ENCODE data around the gene GDF7. TPM values are rescaled to one million over a fixed set of nuclear protein-coding genes. Genes with fewer than 3 reads are reported as not detected.

GDF7 gene
- total and polyA plus RNA-seq, 4 experiments from 2014 or later: 0.04 to 0.26 (median 0.21) TPM

- Mint-ChIP-seq H3K36me3 (peaks cover 0 to 14% of the 10 kb centered on the region in 2 donors), H3K9me3 (peaks cover 0 to 3% (median 0%) of the 10 kb centered on the region in 8 donors), H3K27ac (peak overlapping the region; percentile 66 to 98 (median 96)), H3K4me3 (peak overlapping the region; percentile 87 to 93 (median 90)), H3K27me3 (no peaks in the 10 kb centered on the region), H3K4me1 (peaks cover 22 to 42% (median 36%) of the 10 kb centered on the region in 4 donors)
- H3K9me3 ChIP-seq (ENCODE audit: control insufficient read depth in 1 of 2, low read length in 2 of 2): no peaks in the 10 kb centered on the region
- H3K36me3 ChIP-seq (ENCODE audit: insufficient read depth, low read length): no peaks in the 10 kb centered on the region
- POLR2A ChIA-PET (ENCODE audit: partially characterized antibody): interaction anchor here (1.6 to 3.3 kb wide), 10 partner anchors 8 to 298 kb away, joined by 5 to 70 read pairs (median 10); partner anchors contain the start of genes LDAH, PUM2 and RHOB
- H3K4me3 ChIP-seq (ENCODE audit: low read length in 2 of 2): peak overlapping the region; percentile 50 to 87
- peaks cover 20% of the 10 kb centered on the region for H3K4me1 ChIP-seq (ENCODE audit: insufficient read depth, low read length)
- CTCF ChIA-PET (ENCODE audit: partially characterized antibody): interaction anchor here (1.1 to 5.2 kb wide), 10 partner anchors 7 to 323 kb away, joined by 5 to 76 read pairs (median 14); partner anchors contain the start of gene RHOB
- intact Hi-C loops (cut with micrococcal nuclease): loop anchor here (2.0 to 10.0 kb wide), 6 partner anchors 172 to 1303 kb away; partner anchors contain the start of genes LDAH, PUM2 and TTC32
- DNase-seq: no peak
- peak overlapping the region; percentile 89 for H3K27ac ChIP-seq (ENCODE audit: low read depth, low read length)
- no peaks in the 10 kb centered on the region for H3K27me3 ChIP-seq (ENCODE audit: insufficient read depth, low read length)
Measured at GRCh38 chr2:20649976-20650375, 17.0 kb upstream of the GDF7 start.

GRCh38 chr2:20650393-20650876 lies 16.5 kb upstream of the GDF7 start:
- H3K27ac Mint-ChIP-seq: peak overlapping the region; percentile 66 to 98 (median 96)
- H3K9me3 Mint-ChIP-seq: peaks cover 0 to 3% (median 0%) of the 10 kb centered on the region in 8 donors
- ChIA-PET POLR2A (ENCODE audit: partially characterized antibody) (interaction anchor here (1.0 to 3.3 kb wide), 14 partner anchors 8 to 299 kb away, joined by 3 to 70 read pairs (median 8); partner anchors contain the start of genes GDF7, LDAH, PUM2 and RHOB), CTCF (ENCODE audit: partially characterized antibody) (interaction anchor here (1.1 to 5.2 kb wide), 14 partner anchors 8 to 323 kb away, joined by 4 to 76 read pairs (median 11); partner anchors contain the start of genes LDAH and RHOB)
- Histone ChIP-seq H3K4me1 (ENCODE audit: insufficient read depth, low read length) (peaks cover 20% of the 10 kb centered on the region), H3K27me3 (ENCODE audit: insufficient read depth, low read length) (no peaks in the 10 kb centered on the region), H3K4me3 (ENCODE audit: low read length in 2 of 2) (peak overlapping the region; percentile 50 to 87), H3K27ac (ENCODE audit: low read depth, low read length) (peak overlapping the region; percentile 89), H3K9me3 (ENCODE audit: control insufficient read depth in 1 of 2, low read length in 2 of 2) (no peaks in the 10 kb centered on the region), H3K36me3 (ENCODE audit: insufficient read depth, low read length) (no peaks in the 10 kb centered on the region)
- peak overlapping the region; percentile 87 to 93 (median 90) for H3K4me3 Mint-ChIP-seq
- H3K4me1 Mint-ChIP-seq: peaks cover 22 to 42% (median 36%) of the 10 kb centered on the region in 4 donors
- H3K36me3 Mint-ChIP-seq: peaks cover 0 to 12% of the 10 kb centered on the region in 2 donors
- no peaks in the 10 kb centered on the region for H3K27me3 Mint-ChIP-seq
- intact Hi-C loops (cut with micrococcal nuclease): loop anchor here (2.0 to 10.0 kb wide), 6 partner anchors 172 to 1303 kb away; partner anchors contain the start of genes LDAH, PUM2 and TTC32
- DNase-seq: peak in 3 of 5 donors; percentile 46 to 59 (median 47)

- intact Hi-C loops (cut with micrococcal nuclease): loop anchor here (1.0 to 10.0 kb wide), 9 partner anchors 75 to 1304 kb away; partner anchors contain the start of genes LAPTM4A, LDAH, PUM2 and RHOB
- POLR2A ChIA-PET (ENCODE audit: partially characterized antibody): interaction anchor here (0.7 to 3.3 kb wide), 22 partner anchors 9 to 782 kb away, joined by 3 to 70 read pairs (median 5); partner anchors contain the start of genes GDF7, LDAH, PUM2 and RHOB
- H3K9me3 Mint-ChIP-seq: peaks cover 0 to 3% (median 0%) of the 10 kb centered on the region in 8 donors
- no peaks in the 10 kb centered on the region for H3K36me3 ChIP-seq (ENCODE audit: insufficient read depth, low read length)
- CTCF ChIA-PET (ENCODE audit: partially characterized antibody): interaction anchor here (0.6 to 5.2 kb wide), 30 partner anchors 8 to 1304 kb away, joined by 3 to 76 read pairs (median 4); partner anchors contain the start of genes LDAH and RHOB
- H3K27me3 ChIP-seq (ENCODE audit: insufficient read depth, low read length): no peaks in the 10 kb centered on the region
- H3K4me1 Mint-ChIP-seq: peaks cover 22 to 42% (median 36%) of the 10 kb centered on the region in 4 donors
- peak within 1 kb of the TSS; percentile 87 to 93 (median 90) for H3K4me3 Mint-ChIP-seq
- peak within 1 kb of the TSS; percentile 89 for H3K27ac ChIP-seq (ENCODE audit: low read depth, low read length)
- no peaks in the 10 kb centered on the region for H3K9me3 ChIP-seq (ENCODE audit: control insufficient read depth in 1 of 2, low read length in 2 of 2)
- no peaks in the 10 kb centered on the region for H3K27me3 Mint-ChIP-seq
- peak within 1 kb of the TSS; percentile 92 to 98 (median 97) for H3K27ac Mint-ChIP-seq
- H3K4me3 ChIP-seq (ENCODE audit: low read length in 2 of 2): peak within 1 kb of the TSS; percentile 50 to 87
- peak; percentile 88 to 98 (median 94) for DNase-seq
- H3K36me3 Mint-ChIP-seq: peaks cover 0 to 12% of the 10 kb centered on the region in 2 donors
- H3K4me1 ChIP-seq (ENCODE audit: insufficient read depth, low read length): peaks cover 20% of the 10 kb centered on the region
Measured at GRCh38 chr2:20650877-20651730, 15.8 kb upstream of the GDF7 start, which contains the start of gene HS1BP3. Gene HS1BP3 (minus strand): TSS chr2:20651098. CDS start chr2:20651063, 35 bp downstream.

GRCh38 chr2:20651731-20652099 lies 15.2 kb upstream of the GDF7 start:
- CTCF ChIA-PET (ENCODE audit: partially characterized antibody): interaction anchor here (0.6 to 5.2 kb wide), 29 partner anchors 9 to 1304 kb away, joined by 3 to 76 read pairs (median 4); partner anchors contain the start of genes LDAH and RHOB
- H3K27ac ChIP-seq (ENCODE audit: low read depth, low read length): peak overlapping the region; percentile 89
- H3K36me3 ChIP-seq (ENCODE audit: insufficient read depth, low read length): no peaks in the 10 kb centered on the region
- Mint-ChIP-seq H3K27me3 (peaks cover 1 to 3% of the 10 kb centered on the region in 2 donors), H3K36me3 (peaks cover 0 to 8% of the 10 kb centered on the region in 2 donors), H3K9me3 (peaks cover 0 to 3% (median 0%) of the 10 kb centered on the region in 8 donors), H3K4me3 (peak overlapping the region in 7 of 8 donors; percentile 77 to 93 (median 89)), H3K4me1 (peaks cover 22 to 42% (median 36%) of the 10 kb centered on the region in 4 donors), H3K27ac (peak overlapping the region; percentile 92 to 98 (median 97))
- H3K4me1 ChIP-seq (ENCODE audit: insufficient read depth, low read length): peaks cover 20% of the 10 kb centered on the region
- no peak for DNase-seq
- intact Hi-C loops (cut with micrococcal nuclease): loop anchor here (1.0 to 10.0 kb wide), 9 partner anchors 75 to 1304 kb away; partner anchors contain the start of genes LAPTM4A, LDAH, PUM2 and RHOB
- H3K9me3 ChIP-seq (ENCODE audit: control insufficient read depth in 1 of 2, low read length in 2 of 2): no peaks in the 10 kb centered on the region
- peak overlapping the region in 1 of 2 donors; percentile 55 for H3K4me3 ChIP-seq (ENCODE audit: low read length in 2 of 2)
- no peaks in the 10 kb centered on the region for H3K27me3 ChIP-seq (ENCODE audit: insufficient read depth, low read length)
- POLR2A ChIA-PET (ENCODE audit: partially characterized antibody): interaction anchor here (0.7 to 3.3 kb wide), 22 partner anchors 9 to 782 kb away, joined by 3 to 70 read pairs (median 5); partner anchors contain the start of genes GDF7, LDAH, PUM2 and RHOB

GRCh38 chr2:20652141-20652540 lies 14.8 kb upstream of the GDF7 start:
- DNase-seq: no peak
- H3K27ac Mint-ChIP-seq: peak overlapping the region; percentile 36 to 98 (median 96)
- Histone ChIP-seq H3K27ac (ENCODE audit: low read depth, low read length) (no peak overlapping the region), H3K27me3 (ENCODE audit: insufficient read depth, low read length) (no peaks in the 10 kb centered on the region), H3K4me1 (ENCODE audit: insufficient read depth, low read length) (peaks cover 20% of the 10 kb centered on the region), H3K36me3 (ENCODE audit: insufficient read depth, low read length) (no peaks in the 10 kb centered on the region), H3K4me3 (ENCODE audit: low read length in 2 of 2) (no peak overlapping the region), H3K9me3 (ENCODE audit: control insufficient read depth in 1 of 2, low read length in 2 of 2) (no peaks in the 10 kb centered on the region)
- H3K27me3 Mint-ChIP-seq: peaks cover 1 to 4% of the 10 kb centered on the region in 2 donors
- peaks cover 0 to 3% (median 0%) of the 10 kb centered on the region in 8 donors for H3K9me3 Mint-ChIP-seq
- ChIA-PET POLR2A (ENCODE audit: partially characterized antibody) (interaction anchor here (1.1 to 3.3 kb wide), 8 partner anchors 9 to 751 kb away, joined by 4 to 70 read pairs (median 14); partner anchors contain the start of genes GDF7, LDAH, PUM2 and RHOB), CTCF (ENCODE audit: partially characterized antibody) (interaction anchor here (1.2 to 5.2 kb wide), 10 partner anchors 9 to 311 kb away, joined by 4 to 76 read pairs (median 10); partner anchors contain the start of gene RHOB)
- intact Hi-C loops (cut with micrococcal nuclease): loop anchor here (5.0 to 10.0 kb wide), 3 partner anchors 170 to 1305 kb away; partner anchors contain the start of gene LDAH
- peak overlapping the region in 4 of 8 donors; percentile 32 to 93 (median 86) for H3K4me3 Mint-ChIP-seq
- peaks cover 0 to 8% of the 10 kb centered on the region in 2 donors for H3K36me3 Mint-ChIP-seq
- H3K4me1 Mint-ChIP-seq: peaks cover 22 to 42% (median 36%) of the 10 kb centered on the region in 4 donors
